DND-41 (cell line): Measurements from ENCODE around the gene LAD1.

Experiments used
- ATAC-seq: fragments of 200-7000 bp; cut with Tn5 transposase; 3 replicates; pipeline ENCODE4 v1.9.1; 2021; ENCODE audit warnings: low read depth; ENCODE audit not compliant: insufficient read depth
- DNase-seq: peaks from one replicate; pipeline ENCODE4 v3.0.0-alpha.2; 2020
- H2AFZ ChIP-seq: 2 replicates; pipeline ENCODE4 v1.6.0; 2012; ENCODE audit warnings: low read depth, low read length
- H3K27ac ChIP-seq: 2 replicates; pipeline ENCODE4 v1.5.1; 2012; ENCODE audit warnings: low read length, inconsistent platforms
- H3K27me3 ChIP-seq: fragments of 200-600 bp; sonication (generic); 2 replicates; pipeline ENCODE4 v1.6.0; 2012; ENCODE audit warnings: low read length, mild to moderate bottlenecking, inconsistent platforms; ENCODE audit not compliant: insufficient read depth, poor library complexity
- H3K36me3 ChIP-seq: 2 replicates; pipeline ENCODE4 v1.5.1; 2012; ENCODE audit warnings: low read length, inconsistent platforms; ENCODE audit not compliant: insufficient read depth
- H3K4me1 ChIP-seq: 2 replicates; pipeline ENCODE4 v1.5.1; 2012; ENCODE audit warnings: mild to moderate bottlenecking, low read length; ENCODE audit not compliant: insufficient read depth
- H3K4me2 ChIP-seq: 2 replicates; pipeline ENCODE4 v1.6.0; 2012; ENCODE audit warnings: mild to moderate bottlenecking, moderate library complexity, low read length, inconsistent platforms; ENCODE audit not compliant: insufficient read depth
- H3K4me3 ChIP-seq, 2 experiments: fragments of 200-600 bp in 1 of 2; shearing (Covaris generic) in 1 of 2; 2 replicates each; pipeline ENCODE4 v1.5.1; 2012 to 2016; ENCODE audit warnings: inconsistent platforms in 2 of 2, low read length in 2 of 2, mild to moderate bottlenecking in 2 of 2, low read depth in 1 of 2, moderate library complexity in 1 of 2
- H3K79me2 ChIP-seq: 2 replicates; pipeline ENCODE4 v1.6.0; 2012; ENCODE audit warnings: low read length, inconsistent platforms; ENCODE audit not compliant: insufficient read depth
- H3K9ac ChIP-seq: 2 replicates; pipeline ENCODE4 v1.6.0; 2012; ENCODE audit warnings: low read depth, mild to moderate bottlenecking, inconsistent platforms, low read length, moderate library complexity
- H3K9me3 ChIP-seq: 2 replicates; pipeline ENCODE4 v1.5.1; 2012; ENCODE audit warnings: low read length, moderate library complexity, mild to moderate bottlenecking, inconsistent platforms; ENCODE audit not compliant: insufficient read depth, severe bottlenecking
- H4K20me1 ChIP-seq: 2 replicates; pipeline ENCODE4 v1.6.0; 2012; ENCODE audit warnings: low read length; ENCODE audit not compliant: insufficient read depth
- EZH2 ChIP-seq: IDR thresholded peaks from 3 replicates; pipeline ENCODE4 v1.6.1; 2012; ENCODE audit warnings: borderline replicate concordance, low read depth, mild to moderate bottlenecking, moderate library complexity, low read length, inconsistent platforms; ENCODE audit not compliant: severe bottlenecking
- TF ChIP-seq, protein P1 (sequence below): IDR thresholded peaks from 2 replicates; pipeline ENCODE4 v1.5.1; 2012; ENCODE audit warnings: borderline replicate concordance, low read length, moderate library complexity, mild to moderate bottlenecking; ENCODE audit not compliant: poor library complexity, severe bottlenecking; ENCODE audit errors: extremely low read depth

Gene LAD1

DNA sequence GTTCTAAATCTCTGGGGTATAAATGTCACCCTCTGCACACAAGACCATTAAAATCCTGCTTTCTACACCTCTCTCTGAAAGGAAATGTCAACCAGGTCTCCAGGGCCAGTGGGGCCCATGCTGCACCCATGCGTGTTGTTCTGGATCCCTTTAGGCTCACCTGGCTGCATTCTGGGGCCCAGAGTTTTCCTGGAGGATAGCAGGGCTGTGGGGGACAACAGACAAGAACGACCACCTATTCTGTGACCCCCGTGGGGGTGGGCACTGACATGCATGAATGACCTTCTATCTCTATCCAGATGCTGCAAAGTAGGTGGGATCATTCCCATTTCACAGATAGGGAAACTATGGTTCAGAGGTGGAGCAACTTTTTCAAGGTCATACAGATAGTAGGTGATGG is 63.2 kb downstream of the LAD1 start:
- peaks cover 2% of the 10 kb centered on the region for H3K27me3 ChIP-seq
- no peak overlapping the region for H3K27ac ChIP-seq
- H3K4me2 ChIP-seq = no peak overlapping the region
- TF ChIP-seq EZH2 = no peak
- TF ChIP-seq, protein P1, sequence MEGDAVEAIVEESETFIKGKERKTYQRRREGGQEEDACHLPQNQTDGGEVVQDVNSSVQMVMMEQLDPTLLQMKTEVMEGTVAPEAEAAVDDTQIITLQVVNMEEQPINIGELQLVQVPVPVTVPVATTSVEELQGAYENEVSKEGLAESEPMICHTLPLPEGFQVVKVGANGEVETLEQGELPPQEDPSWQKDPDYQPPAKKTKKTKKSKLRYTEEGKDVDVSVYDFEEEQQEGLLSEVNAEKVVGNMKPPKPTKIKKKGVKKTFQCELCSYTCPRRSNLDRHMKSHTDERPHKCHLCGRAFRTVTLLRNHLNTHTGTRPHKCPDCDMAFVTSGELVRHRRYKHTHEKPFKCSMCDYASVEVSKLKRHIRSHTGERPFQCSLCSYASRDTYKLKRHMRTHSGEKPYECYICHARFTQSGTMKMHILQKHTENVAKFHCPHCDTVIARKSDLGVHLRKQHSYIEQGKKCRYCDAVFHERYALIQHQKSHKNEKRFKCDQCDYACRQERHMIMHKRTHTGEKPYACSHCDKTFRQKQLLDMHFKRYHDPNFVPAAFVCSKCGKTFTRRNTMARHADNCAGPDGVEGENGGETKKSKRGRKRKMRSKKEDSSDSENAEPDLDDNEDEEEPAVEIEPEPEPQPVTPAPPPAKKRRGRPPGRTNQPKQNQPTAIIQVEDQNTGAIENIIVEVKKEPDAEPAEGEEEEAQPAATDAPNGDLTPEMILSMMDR = no peak
- no peaks in the 10 kb centered on the region for H4K20me1 ChIP-seq
- DNase-seq (no peak), ATAC-seq (no peak)
- H3K4me1 ChIP-seq = no peaks in the 10 kb centered on the region; the same call in 1 of the 2 replicates
- H3K9me3 ChIP-seq = no peaks in the 10 kb centered on the region
- H3K36me3 ChIP-seq = no peaks in the 10 kb centered on the region
- H2AFZ ChIP-seq = no peak overlapping the region
- H3K9ac ChIP-seq = no peak overlapping the region
- H3K79me2 ChIP-seq = no peaks in the 10 kb centered on the region
- H3K4me3 ChIP-seq = no peak overlapping the region

GRCh38 chr1:201335174-201335870 is 63.8 kb downstream of the LAD1 start:
- Histone ChIP-seq H3K27ac (no peak overlapping the region), H3K79me2 (no peaks in the 10 kb centered on the region), H3K9ac (no peak overlapping the region), H4K20me1 (no peaks in the 10 kb centered on the region), H3K27me3 (peaks cover 2% of the 10 kb centered on the region), H3K4me3 (no peak overlapping the region), H3K4me2 (no peak overlapping the region), H3K4me1 (no peaks in the 10 kb centered on the region; the same call in 1 of the 2 replicates), H3K36me3 (no peaks in the 10 kb centered on the region), H2AFZ (no peak overlapping the region), H3K9me3 (no peaks in the 10 kb centered on the region)
- no peak for DNase-seq
- TF ChIP-seq, protein P1 = no peak
- TF ChIP-seq EZH2 = no peak
- ATAC-seq = no peak

DNA sequence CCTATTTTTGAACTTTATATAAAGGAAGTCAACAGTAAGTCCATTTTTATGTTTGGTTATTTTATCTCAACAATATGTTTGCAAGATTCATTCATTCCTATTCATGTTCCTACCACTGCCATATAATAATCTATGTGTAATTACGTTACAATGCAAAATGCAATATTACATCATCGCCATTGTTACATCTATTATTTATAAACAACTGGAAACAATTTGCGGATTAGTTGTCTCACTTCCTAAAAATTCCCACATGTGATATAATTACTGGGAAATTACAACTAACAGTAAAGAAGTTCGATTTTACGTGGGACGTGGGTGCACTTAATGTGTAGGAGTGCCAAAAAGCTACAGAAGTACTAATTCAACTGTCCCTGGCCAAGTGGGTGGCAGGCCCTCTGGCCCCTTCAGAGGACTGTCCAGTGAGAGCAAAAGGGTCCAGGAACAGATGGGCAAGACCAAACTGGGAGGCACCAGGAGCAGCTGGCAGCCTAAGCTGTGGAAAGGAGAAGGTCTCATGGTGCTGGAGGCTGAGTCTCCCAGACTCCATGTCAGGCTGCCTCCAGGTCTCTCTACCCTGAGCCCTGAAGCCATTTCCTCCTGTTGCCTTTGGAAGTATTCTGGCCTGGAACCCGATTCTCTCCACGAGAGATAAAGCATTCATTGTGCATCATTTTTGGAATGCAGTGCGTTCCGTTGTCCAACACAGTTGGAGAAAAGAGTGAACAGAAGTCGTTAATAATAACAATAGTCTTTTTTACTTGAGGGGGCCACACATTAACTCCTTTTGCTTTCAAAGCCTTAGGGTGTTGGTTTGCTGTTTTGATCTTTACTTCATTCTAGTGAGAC is 64.6 kb downstream of the LAD1 start:
- Histone ChIP-seq H3K4me1 (no peaks in the 10 kb centered on the region; the same call in 1 of the 2 replicates), H3K27ac (no peak overlapping the region), H3K36me3 (no peaks in the 10 kb centered on the region), H3K4me3 (no peak overlapping the region), H3K27me3 (no peaks in the 10 kb centered on the region), H3K9ac (no peak overlapping the region), H4K20me1 (no peaks in the 10 kb centered on the region), H3K4me2 (no peak overlapping the region), H3K79me2 (no peaks in the 10 kb centered on the region), H3K9me3 (no peaks in the 10 kb centered on the region), H2AFZ (no peak overlapping the region)
- no peak for DNase-seq
- ATAC-seq = no peak
- no peak for TF ChIP-seq EZH2
- TF ChIP-seq, protein P1 = no peak
